Fibroblast of lung (primary cell): ENCODE measurements around the gene ABI3. TPM values are rescaled to one million over a fixed set of nuclear protein-coding genes. Genes with fewer than 3 reads are reported as not detected.

Source experiments
- DNase-seq, 2 donors: peaks; one replicate each; pipeline versions ENCODE4 v3.0.0 to v3.0.0-alpha.2; 2010; ENCODE audit warnings: low read depth in 2 of 2
- H2AFZ ChIP-seq: 2 replicates; pipeline ENCODE4 v1.5.1; 2012; ENCODE audit warnings: low read length, control low read depth, inconsistent platforms
- H3K27ac ChIP-seq: 2 replicates; pipeline ENCODE4 v1.5.1; 2011; ENCODE audit warnings: low read length, control low read depth; ENCODE audit not compliant: insufficient read depth
- H3K27me3 ChIP-seq: 2 replicates; pipeline ENCODE4 v1.5.1; 2011; ENCODE audit warnings: mild to moderate bottlenecking, low read length; ENCODE audit not compliant: control insufficient read depth, insufficient read depth
- H3K36me3 ChIP-seq: 2 replicates; pipeline ENCODE4 v1.5.1; 2011; ENCODE audit warnings: low read length; ENCODE audit not compliant: control insufficient read depth, insufficient read depth
- H3K4me1 ChIP-seq: 2 replicates; pipeline ENCODE4 v1.5.1; 2011; ENCODE audit warnings: low read length; ENCODE audit not compliant: control insufficient read depth, insufficient read depth; ENCODE audit errors: extremely low read depth
- H3K4me2 ChIP-seq: 2 replicates; pipeline ENCODE4 v1.5.1; 2011; ENCODE audit warnings: low read length, control low read depth; ENCODE audit not compliant: insufficient read depth; ENCODE audit errors: extremely low read depth
- H3K4me3 ChIP-seq, 4 experiments: fragments of 200-600 bp in 1 of 4; sonication (generic) in 1 of 4; replicated peaks in 1 of 4; 2 replicates each; pipeline ENCODE4 v1.5.1; 2011 to 2016; ENCODE audit warnings: low read length in 4 of 4, low read depth in 3 of 4, mild to moderate bottlenecking in 3 of 4, control low read depth in 2 of 4, inconsistent platforms in 1 of 4, mixed read lengths in 1 of 4; ENCODE audit not compliant: insufficient read depth in 1 of 4; ENCODE audit errors: control extremely low read depth in 1 of 4
- H3K79me2 ChIP-seq: 2 replicates; pipeline ENCODE4 v1.5.1; 2012; ENCODE audit warnings: mild to moderate bottlenecking, low read length, inconsistent platforms; ENCODE audit not compliant: control insufficient read depth, insufficient read depth
- H3K9ac ChIP-seq: 2 replicates; pipeline ENCODE4 v1.5.1; 2011; ENCODE audit warnings: mild to moderate bottlenecking, low read length, control low read depth; ENCODE audit not compliant: insufficient read depth
- H3K9me3 ChIP-seq: 2 replicates; pipeline ENCODE4 v1.5.1; 2012; ENCODE audit warnings: low read depth, low read length; ENCODE audit not compliant: control insufficient read depth, insufficient read depth
- H4K20me1 ChIP-seq: 2 replicates; pipeline ENCODE4 v1.5.1; 2011; ENCODE audit warnings: low read length; ENCODE audit not compliant: control insufficient read depth, insufficient read depth; ENCODE audit errors: extremely low read depth
- EZH2 ChIP-seq: IDR thresholded peaks from 2 replicates; pipeline ENCODE4 v1.5.1; 2012; ENCODE audit warnings: low read length, control low read depth, mild to moderate bottlenecking; ENCODE audit errors: missing control alignments
- polyA plus RNA-seq, 2 donors: library from polyadenylated mRNA; depleted of rRNA in 1 of 2; stranded (reverse) in 1 of 2; unstranded in 1 of 2; fragments of >200 nt; gene quantifications; 2 replicates each; pipeline ENCODE4 v1.2.1, GENCODE V29; 2011 to 2012; ENCODE audit warnings: missing spikeins in 1 of 2
- total RNA-seq: library from RNA; depleted of rRNA; stranded (reverse); fragments of >200 nt; gene quantifications from 2 replicates; pipeline ENCODE4 v1.2.1, GENCODE V29; 2014
- TF ChIP-seq, protein P1 (sequence below), 2 donors: IDR thresholded peaks in 1 of 2; conservative IDR thresholded peaks in 1 of 2; 1 replicate in 1 of 2; 2 replicates in 1 of 2; pipeline ENCODE4 v1.5.1; 2011 to 2012; ENCODE audit warnings: low read length in 2 of 2, control low read depth in 1 of 2, inconsistent platforms in 1 of 2, low read depth in 1 of 2, mild to moderate bottlenecking in 1 of 2

ABI3 gene
- total and polyA plus RNA-seq, 2 donors (not counting 1 experiment from before 2014, with no cell fraction given) = 1.3 TPM; not detected in 1

DNA sequence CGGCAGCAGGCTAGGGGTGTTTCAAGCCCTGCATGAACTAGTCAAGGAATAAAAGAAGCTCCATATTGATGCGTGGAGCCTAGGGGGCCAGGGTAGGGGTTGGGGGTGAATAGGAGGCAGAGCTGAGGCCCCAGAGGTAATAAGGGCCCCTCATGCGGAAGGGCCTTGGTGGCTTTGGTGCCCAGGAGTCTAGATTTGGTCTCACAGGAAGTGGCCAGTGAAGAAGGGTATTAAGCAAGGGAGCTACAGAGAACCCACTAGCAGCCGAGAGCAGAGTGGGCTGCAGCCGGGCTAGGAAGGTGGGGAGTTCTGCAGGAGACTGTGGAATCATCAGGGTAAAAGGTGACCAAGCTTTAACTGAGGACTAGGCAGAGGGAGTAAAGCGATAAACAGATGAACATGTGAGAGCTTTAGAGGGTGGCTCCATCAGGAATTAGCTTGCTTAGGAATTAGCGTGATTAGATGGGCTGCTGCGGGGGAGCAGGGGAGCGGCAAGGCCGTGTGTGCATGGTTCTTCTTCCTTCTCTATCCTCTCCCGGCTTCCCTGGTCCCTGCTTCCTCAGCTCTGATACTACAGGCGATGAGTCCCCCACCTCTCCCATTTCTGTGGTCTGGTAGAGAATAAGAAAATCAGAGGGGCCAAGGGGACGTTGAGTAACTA, 10.0 kb upstream of the ABI3 start:
- H3K4me2 ChIP-seq = no peak overlapping the region
- H4K20me1 ChIP-seq = no peaks in the 10 kb centered on the region
- H2AFZ ChIP-seq = no peak overlapping the region
- H3K4me1 ChIP-seq = no peaks in the 10 kb centered on the region
- H3K9me3 ChIP-seq = no peaks in the 10 kb centered on the region
- H3K79me2 ChIP-seq = no peaks in the 10 kb centered on the region
- H3K27ac ChIP-seq = no peak overlapping the region
- no peak overlapping the region for H3K4me3 ChIP-seq
- no peaks in the 10 kb centered on the region for H3K27me3 ChIP-seq
- TF ChIP-seq, protein P1, sequence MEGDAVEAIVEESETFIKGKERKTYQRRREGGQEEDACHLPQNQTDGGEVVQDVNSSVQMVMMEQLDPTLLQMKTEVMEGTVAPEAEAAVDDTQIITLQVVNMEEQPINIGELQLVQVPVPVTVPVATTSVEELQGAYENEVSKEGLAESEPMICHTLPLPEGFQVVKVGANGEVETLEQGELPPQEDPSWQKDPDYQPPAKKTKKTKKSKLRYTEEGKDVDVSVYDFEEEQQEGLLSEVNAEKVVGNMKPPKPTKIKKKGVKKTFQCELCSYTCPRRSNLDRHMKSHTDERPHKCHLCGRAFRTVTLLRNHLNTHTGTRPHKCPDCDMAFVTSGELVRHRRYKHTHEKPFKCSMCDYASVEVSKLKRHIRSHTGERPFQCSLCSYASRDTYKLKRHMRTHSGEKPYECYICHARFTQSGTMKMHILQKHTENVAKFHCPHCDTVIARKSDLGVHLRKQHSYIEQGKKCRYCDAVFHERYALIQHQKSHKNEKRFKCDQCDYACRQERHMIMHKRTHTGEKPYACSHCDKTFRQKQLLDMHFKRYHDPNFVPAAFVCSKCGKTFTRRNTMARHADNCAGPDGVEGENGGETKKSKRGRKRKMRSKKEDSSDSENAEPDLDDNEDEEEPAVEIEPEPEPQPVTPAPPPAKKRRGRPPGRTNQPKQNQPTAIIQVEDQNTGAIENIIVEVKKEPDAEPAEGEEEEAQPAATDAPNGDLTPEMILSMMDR (conservative IDR thresholded peaks at IDR 0.05 in 1 of 2, IDR thresholded peaks at IDR 0.05 in 1 of 2; ENCODE audit: low read depth in 1 of 2, low read length in 2 of 2) = no peak
- no peak for TF ChIP-seq EZH2
- H3K36me3 ChIP-seq = no peaks in the 10 kb centered on the region
- no peak for DNase-seq
- H3K9ac ChIP-seq = no peak overlapping the region

DNA sequence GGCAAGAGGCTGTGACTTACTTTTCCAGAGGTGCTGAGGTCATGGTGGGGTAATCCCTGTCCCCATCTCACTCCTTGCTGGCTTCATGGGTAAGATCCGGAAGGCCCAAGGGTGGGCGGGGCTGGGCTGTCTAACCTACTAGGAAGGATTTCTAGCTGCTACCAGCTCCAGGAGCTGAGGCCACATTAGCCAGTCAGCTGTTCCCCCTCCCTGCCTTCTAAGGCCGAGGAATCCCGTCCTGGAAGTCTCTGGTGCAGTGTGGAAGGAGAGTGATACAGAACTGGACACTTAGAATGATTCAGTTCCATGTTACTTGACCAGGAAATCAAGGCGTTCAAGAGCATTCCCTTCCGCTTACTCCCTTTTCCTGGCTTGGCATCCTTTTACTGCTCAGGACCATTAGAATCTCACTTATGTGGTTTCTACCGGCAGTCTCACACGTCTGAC, 9.0 kb upstream of the ABI3 start:
- H3K4me1 ChIP-seq = no peaks in the 10 kb centered on the region
- TF ChIP-seq EZH2 = no peak
- TF ChIP-seq, protein P1 (conservative IDR thresholded peaks at IDR 0.05 in 1 of 2, IDR thresholded peaks at IDR 0.05 in 1 of 2; ENCODE audit: low read depth in 1 of 2, low read length in 2 of 2) = no peak
- H3K79me2 ChIP-seq = no peaks in the 10 kb centered on the region
- no peak overlapping the region for H3K4me2 ChIP-seq
- H3K27ac ChIP-seq = no peak overlapping the region
- H3K9ac ChIP-seq = no peak overlapping the region
- H4K20me1 ChIP-seq = no peaks in the 10 kb centered on the region
- no peak overlapping the region for H3K4me3 ChIP-seq
- H3K9me3 ChIP-seq = no peaks in the 10 kb centered on the region
- H3K27me3 ChIP-seq = no peaks in the 10 kb centered on the region
- DNase-seq = peak in 1 of 2 donors; percentile 93
- H3K36me3 ChIP-seq = no peaks in the 10 kb centered on the region
- no peak overlapping the region for H2AFZ ChIP-seq

DNA sequence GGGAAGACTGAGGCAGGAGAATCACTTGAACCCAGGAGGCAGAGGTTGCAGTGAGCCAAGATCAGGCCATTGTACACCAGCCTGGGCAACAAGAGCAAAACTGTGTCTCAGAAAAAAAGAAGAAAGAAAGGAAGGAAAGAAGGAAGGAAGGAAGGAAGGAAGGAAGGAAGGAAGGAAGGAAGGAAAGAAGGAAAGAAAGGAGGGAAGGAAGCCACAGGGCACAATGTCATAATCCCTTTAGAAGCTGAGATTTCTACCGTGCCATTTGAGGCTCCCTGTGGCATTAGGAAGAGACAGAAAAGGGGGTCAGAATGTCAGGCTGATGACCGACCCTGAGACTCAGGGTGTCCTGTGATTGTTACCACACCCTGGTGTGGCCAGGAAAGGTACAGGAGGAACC, 6.7 kb upstream of the ABI3 start:
- no peak overlapping the region for H3K4me3 ChIP-seq
- H3K4me1 ChIP-seq = no peaks in the 10 kb centered on the region
- no peak overlapping the region for H2AFZ ChIP-seq
- H3K4me2 ChIP-seq = no peak overlapping the region
- no peaks in the 10 kb centered on the region for H3K9me3 ChIP-seq
- DNase-seq = no peak
- TF ChIP-seq, protein P1 (conservative IDR thresholded peaks at IDR 0.05 in 1 of 2, IDR thresholded peaks at IDR 0.05 in 1 of 2; ENCODE audit: low read depth in 1 of 2, low read length in 2 of 2) = no peak
- TF ChIP-seq EZH2 = no peak
- no peaks in the 10 kb centered on the region for H3K36me3 ChIP-seq
- no peak overlapping the region for H3K27ac ChIP-seq
- no peak overlapping the region for H3K9ac ChIP-seq
- no peaks in the 10 kb centered on the region for H4K20me1 ChIP-seq
- no peaks in the 10 kb centered on the region for H3K79me2 ChIP-seq
- no peaks in the 10 kb centered on the region for H3K27me3 ChIP-seq
